GM23338 (cell line): ENCODE data around the gene POU3F2. TPM values are rescaled to one million over a fixed set of nuclear protein-coding genes. Genes with fewer than 3 reads are reported as not detected.

Experiments used
- ATAC-seq: fragments of 200-7000 bp; cut with Tn5 transposase; 3 replicates; pipeline ENCODE4 v1.9.1; 2020
- DNase-seq: peaks from one replicate; pipeline ENCODE4 v3.0.0-alpha.2; 2015; ENCODE audit warnings: low spot score
- H2AFZ ChIP-seq: fragments of 200-600 bp; sonication (generic); 2 replicates; pipeline ENCODE4 v1.8.0; 2016; ENCODE audit warnings: antibody characterized with exemption, mild to moderate bottlenecking, moderate library complexity
- H3F3A ChIP-seq: fragments of 200-600 bp; sonication (generic); replicated peaks from 2 replicates; pipeline ENCODE4 v1.8.0; 2017; ENCODE audit warnings: antibody characterized with exemption, mixed run types, low read depth
- H3K27ac ChIP-seq: fragments of 200-600 bp; sonication (generic); 2 replicates; pipeline ENCODE4 v1.6.1; 2016; ENCODE audit warnings: low read depth
- H3K27me3 ChIP-seq: fragments of 200-600 bp; sonication (generic); 2 replicates; pipeline ENCODE4 v1.8.0; 2016; ENCODE audit warnings: mild to moderate bottlenecking, mixed run types, moderate library complexity; ENCODE audit not compliant: insufficient read depth
- H3K36me3 ChIP-seq: fragments of 200-600 bp; sonication (generic); 2 replicates; pipeline ENCODE4 v1.8.0; 2016; ENCODE audit warnings: mild to moderate bottlenecking; ENCODE audit not compliant: insufficient read depth
- H3K4me1 ChIP-seq: fragments of 200-600 bp; sonication (generic); 2 replicates; pipeline ENCODE4 v1.8.0; 2016; ENCODE audit warnings: mild to moderate bottlenecking, moderate library complexity; ENCODE audit not compliant: insufficient read depth
- H3K4me2 ChIP-seq: fragments of 200-600 bp; sonication (generic); 2 replicates; pipeline ENCODE4 v1.7.1; 2017; ENCODE audit warnings: mixed run types
- H3K4me3 ChIP-seq: fragments of 200-600 bp; sonication (generic); 2 replicates; pipeline ENCODE4 v1.6.1; 2016; ENCODE audit warnings: mixed run types
- H3K79me2 ChIP-seq: fragments of 200-600 bp; sonication (generic); replicated peaks from 2 replicates; pipeline ENCODE4 v1.8.0; 2017; ENCODE audit warnings: mild to moderate bottlenecking; ENCODE audit not compliant: insufficient read depth
- H3K9me2 ChIP-seq: fragments of 200-600 bp; sonication (generic); 2 replicates; pipeline ENCODE4 v1.8.0; 2017; ENCODE audit not compliant: insufficient read depth
- H4K20me1 ChIP-seq: fragments of 200-600 bp; sonication (generic); replicated peaks from 2 replicates; pipeline ENCODE4 v1.8.0; 2017; ENCODE audit warnings: mild to moderate bottlenecking; ENCODE audit not compliant: insufficient read depth
- H3K27ac Mint-ChIP-seq: 2 replicates; pipeline ENCODE4 v1.8.0; 2020; ENCODE audit warnings: inconsistent platforms, mild to moderate bottlenecking, moderate library complexity, mixed read lengths
- H3K27me3 Mint-ChIP-seq: 3 replicates; pipeline ENCODE4 v1.8.0; 2022; ENCODE audit warnings: low read depth, mild to moderate bottlenecking, moderate library complexity, mixed read lengths, inconsistent platforms; ENCODE audit not compliant: insufficient read depth, poor library complexity
- H3K36me3 Mint-ChIP-seq: 3 replicates; pipeline ENCODE4 v1.8.0; 2021; ENCODE audit warnings: low read depth, mild to moderate bottlenecking, inconsistent platforms, moderate library complexity, mixed read lengths
- H3K4me1 Mint-ChIP-seq: 3 replicates; pipeline ENCODE4 v1.8.0; 2020; ENCODE audit warnings: mild to moderate bottlenecking, inconsistent platforms, mixed read lengths
- H3K4me3 Mint-ChIP-seq: 3 replicates; pipeline ENCODE4 v1.8.0; 2021; ENCODE audit warnings: moderate library complexity, mild to moderate bottlenecking, inconsistent platforms, mixed read lengths
- H3K9me3 Mint-ChIP-seq: 3 replicates; pipeline ENCODE4 v1.8.0; 2020; ENCODE audit warnings: moderate library complexity, mild to moderate bottlenecking, inconsistent platforms, mixed read lengths
- EZH2 ChIP-seq: fragments of 200-600 bp; sonication (generic); IDR thresholded peaks from one replicate; pipeline ENCODE4 v1.8.0; 2017; ENCODE audit warnings: antibody characterized with exemption, mild to moderate bottlenecking, low read depth; ENCODE audit not compliant: unreplicated experiment
- EZH2phosphoT487 ChIP-seq: fragments of 200-600 bp; sonication (generic); IDR thresholded peaks from one replicate; pipeline ENCODE4 v1.8.1; 2018; ENCODE audit warnings: antibody characterized with exemption; ENCODE audit not compliant: unreplicated experiment
- JUNB ChIP-seq: IDR thresholded peaks from one replicate; pipeline ENCODE4 v1.6.1; 2016; ENCODE audit warnings: antibody characterized with exemption; ENCODE audit not compliant: unreplicated experiment
- NANOG ChIP-seq: IDR thresholded peaks from 2 replicates; pipeline ENCODE4 v1.6.1; 2016; ENCODE audit warnings: antibody characterized with exemption, borderline replicate concordance
- POLR2AphosphoS5 ChIP-seq: IDR thresholded peaks from 2 replicates; pipeline ENCODE4 v1.6.1; 2016; ENCODE audit warnings: antibody characterized with exemption, low read depth
- polyA plus RNA-seq: library from polyadenylated mRNA; unstranded; fragments of >200 nt; fragmentation: Nextera tagmentation; extraction: Ambion mirVana; gene quantifications from 2 replicates; pipeline ENCODE4 v1.2.1, GENCODE V29; 2016
- total RNA-seq: library from RNA; depleted of rRNA; stranded (reverse); fragments of >200 nt; shearing (Covaris generic); gene quantifications from 2 replicates; pipeline ENCODE4 v1.2.3, GENCODE V29; 2014
- TF ChIP-seq, protein P1 (sequence below), 2 experiments: fragments of 200-600 bp in 1 of 2; sonication (generic) in 1 of 2; conservative IDR thresholded peaks; 2 replicates each; pipeline versions ENCODE4 v1.5.1 to v1.6.1; 2016 to 2017; ENCODE audit warnings: antibody characterized with exemption in 2 of 2, low read depth in 2 of 2, mild to moderate bottlenecking in 2 of 2, moderate library complexity in 1 of 2

Gene POU3F2
- total and polyA plus RNA-seq, 2 experiments from 2014 or later: 0.26 to 0.76 TPM

GRCh38 chr6:98825600-98826230 lies 8.7 kb upstream of the POU3F2 start:
- peak overlapping the region; percentile 96 for H3K4me2 ChIP-seq
- TF ChIP-seq JUNB: no peak
- peak; percentile 19; the same call in 1 of the 2 replicates for TF ChIP-seq POLR2AphosphoS5
- TF ChIP-seq, protein P1, sequence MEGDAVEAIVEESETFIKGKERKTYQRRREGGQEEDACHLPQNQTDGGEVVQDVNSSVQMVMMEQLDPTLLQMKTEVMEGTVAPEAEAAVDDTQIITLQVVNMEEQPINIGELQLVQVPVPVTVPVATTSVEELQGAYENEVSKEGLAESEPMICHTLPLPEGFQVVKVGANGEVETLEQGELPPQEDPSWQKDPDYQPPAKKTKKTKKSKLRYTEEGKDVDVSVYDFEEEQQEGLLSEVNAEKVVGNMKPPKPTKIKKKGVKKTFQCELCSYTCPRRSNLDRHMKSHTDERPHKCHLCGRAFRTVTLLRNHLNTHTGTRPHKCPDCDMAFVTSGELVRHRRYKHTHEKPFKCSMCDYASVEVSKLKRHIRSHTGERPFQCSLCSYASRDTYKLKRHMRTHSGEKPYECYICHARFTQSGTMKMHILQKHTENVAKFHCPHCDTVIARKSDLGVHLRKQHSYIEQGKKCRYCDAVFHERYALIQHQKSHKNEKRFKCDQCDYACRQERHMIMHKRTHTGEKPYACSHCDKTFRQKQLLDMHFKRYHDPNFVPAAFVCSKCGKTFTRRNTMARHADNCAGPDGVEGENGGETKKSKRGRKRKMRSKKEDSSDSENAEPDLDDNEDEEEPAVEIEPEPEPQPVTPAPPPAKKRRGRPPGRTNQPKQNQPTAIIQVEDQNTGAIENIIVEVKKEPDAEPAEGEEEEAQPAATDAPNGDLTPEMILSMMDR (conservative IDR thresholded peaks at IDR 0.05; ENCODE audit: low read depth in 2 of 2): no peak
- H3K79me2 ChIP-seq: no peaks in the 10 kb centered on the region
- H3F3A ChIP-seq: 0 out of 2 replicates have a peak, but pooled peaks cover 10% of the 10 kb centered on the region
- H3K4me3 ChIP-seq: peak overlapping the region; percentile 71
- H3K27ac Mint-ChIP-seq: no peak overlapping the region
- peaks cover 78% of the 10 kb centered on the region for H3K27me3 Mint-ChIP-seq
- peaks cover 36% of the 10 kb centered on the region for H3K4me1 Mint-ChIP-seq
- no peaks in the 10 kb centered on the region for H3K36me3 ChIP-seq
- peak overlapping the region; percentile 96; the same call in 1 of the 2 replicates for H2AFZ ChIP-seq
- no peaks in the 10 kb centered on the region; the same call in 2 of the 3 replicates for H3K9me3 Mint-ChIP-seq
- peaks cover 94% of the 10 kb centered on the region for H3K27me3 ChIP-seq
- no peak overlapping the region for H3K27ac ChIP-seq
- no peak for DNase-seq
- ATAC-seq: no peak
- peaks cover 17% of the 10 kb centered on the region; the same call in 1 of the 2 replicates for H4K20me1 ChIP-seq
- peaks cover 54% of the 10 kb centered on the region for H3K4me1 ChIP-seq
- no peaks in the 10 kb centered on the region; the same call in 2 of the 3 replicates for H3K36me3 Mint-ChIP-seq
- H3K9me2 ChIP-seq: no peaks in the 10 kb centered on the region
- H3K4me3 Mint-ChIP-seq: peak overlapping the region; percentile 87

DNA sequence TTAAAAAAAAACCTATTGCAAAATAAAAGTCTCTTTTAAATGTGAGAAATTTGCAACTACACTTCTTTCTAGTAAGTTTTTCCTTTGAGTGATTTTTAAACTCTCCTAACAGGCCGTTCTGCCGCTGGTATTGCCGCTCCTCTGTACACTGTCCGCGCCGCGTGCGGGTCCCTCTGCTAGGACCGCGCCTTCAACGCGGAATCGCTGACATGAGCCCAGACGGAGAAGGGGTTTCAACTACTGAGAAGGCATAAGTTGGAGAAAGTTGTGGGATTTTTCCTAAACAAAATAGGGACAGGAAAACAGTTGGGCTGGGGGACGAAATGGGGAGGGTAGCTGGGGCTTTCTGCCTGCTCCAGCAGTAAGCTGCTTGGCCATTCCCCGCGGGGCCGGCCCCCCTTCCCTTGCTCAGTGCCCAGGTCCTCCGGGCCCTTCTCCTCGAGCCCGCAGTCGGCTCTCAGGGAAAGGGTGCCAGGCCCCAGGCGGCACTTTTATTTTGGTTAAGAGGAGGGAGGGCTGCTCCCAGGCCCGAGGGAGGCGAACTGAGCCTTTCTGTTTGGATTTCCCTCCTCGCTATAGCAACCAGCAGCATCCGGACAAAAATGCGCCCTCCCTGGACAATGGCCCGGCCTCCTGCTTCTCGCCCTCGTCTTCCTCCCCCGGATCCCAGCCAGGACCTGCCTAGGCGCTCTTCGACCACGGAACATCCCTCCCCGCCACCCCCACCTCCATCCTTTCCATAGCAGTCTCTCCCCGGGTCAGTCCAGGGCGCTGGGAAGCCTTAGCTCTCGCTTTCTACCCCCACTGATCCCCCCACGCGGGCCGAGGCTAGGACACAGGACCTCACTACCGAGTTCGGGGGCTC lies 6.8 kb upstream of the POU3F2 start:
- ATAC-seq (peak; percentile 8), DNase-seq (peak; percentile 90)
- peak; percentile 95 for TF ChIP-seq EZH2
- no peak for TF ChIP-seq NANOG
- TF ChIP-seq EZH2phosphoT487: peak; percentile 73
- Histone ChIP-seq H3K4me1 (peaks cover 64% of the 10 kb centered on the region), H3K27me3 (peaks cover 100% of the 10 kb centered on the region), H4K20me1 (peaks cover 18% of the 10 kb centered on the region; the same call in 1 of the 2 replicates), H3K36me3 (no peaks in the 10 kb centered on the region), H2AFZ (peak overlapping the region; percentile 94), H3K4me3 (peak overlapping the region; percentile 64), H3K27ac (no peak overlapping the region), H3F3A (peaks cover 10% of the 10 kb centered on the region; the same call in 1 of the 2 replicates), H3K4me2 (peak overlapping the region; percentile 83), H3K9me2 (no peaks in the 10 kb centered on the region), H3K79me2 (no peaks in the 10 kb centered on the region)
- Mint-ChIP-seq H3K36me3 (no peaks in the 10 kb centered on the region; the same call in 2 of the 3 replicates), H3K27ac (no peak overlapping the region), H3K4me1 (peaks cover 49% of the 10 kb centered on the region), H3K9me3 (no peaks in the 10 kb centered on the region; the same call in 2 of the 3 replicates), H3K4me3 (peak overlapping the region; percentile 75), H3K27me3 (peaks cover 91% of the 10 kb centered on the region)
